Measurements from ENCODE around the gene MAP3K9. TPM values are rescaled to one million over a fixed set of nuclear protein-coding genes. Genes with fewer than 3 reads are reported as not detected.

The MAP3K9 gene
- total and polyA plus RNA-seq, 2 donors (not counting 3 experiments of a cell fraction or from before 2014, with no cell fraction given) = 0.06 to 0.11 TPM

DNA sequence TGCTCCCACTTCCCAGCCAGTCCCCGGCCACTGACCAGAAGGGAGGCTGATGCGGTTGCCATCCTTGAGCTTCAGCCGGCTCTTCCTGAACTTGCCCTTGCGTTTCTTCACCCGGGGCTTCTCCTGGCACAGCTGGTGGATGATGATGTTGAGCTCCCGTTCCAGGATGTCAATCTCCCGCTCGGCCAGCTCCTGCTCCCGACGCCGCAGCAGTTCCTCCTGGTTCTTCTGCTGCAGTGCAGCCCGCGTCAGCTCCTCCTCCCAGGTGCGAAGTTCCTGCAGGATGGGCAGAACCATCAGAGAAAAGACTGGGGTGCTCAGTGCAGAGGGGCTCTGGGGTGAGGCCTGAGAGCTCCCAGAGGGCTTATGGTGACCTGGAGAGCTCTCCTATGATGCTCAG is 67.0 kb downstream of the MAP3K9 start:
- no peak for FAIRE-seq
- H3K27ac ChIP-seq (ENCODE audit: insufficient read depth, low read depth, low read length) = no peak overlapping the region
- no peak for DNase-seq (ENCODE audit: low read depth, low spot score)
- no peaks in the 10 kb centered on the region for H3K27me3 ChIP-seq (ENCODE audit: control insufficient read depth in 2 of 2, insufficient read depth in 2 of 2, low read length in 2 of 2)
- H3K4me1 ChIP-seq (ENCODE audit: control insufficient read depth, extremely low read depth, insufficient read depth, low read length) = no peaks in the 10 kb centered on the region
- no TSS peak for BruUV-seq (replicated peaks)
- no peaks in the 10 kb centered on the region for H3K9me1 ChIP-seq (replicated peaks; ENCODE audit: control insufficient read depth, extremely low read depth, insufficient read depth, low read length)
- H2AFZ ChIP-seq (ENCODE audit: low read depth, low read length) = no peak overlapping the region
- no peak overlapping the region for H3K9ac ChIP-seq (replicated peaks; ENCODE audit: extremely low read depth, insufficient read depth, low read length)
- CTCF ChIA-PET = no interaction called here
- no peaks in the 10 kb centered on the region for H4K20me1 ChIP-seq (replicated peaks; ENCODE audit: control insufficient read depth, extremely low read depth, insufficient read depth, low read length)
- no peaks in the 10 kb centered on the region for H3K36me3 ChIP-seq (ENCODE audit: control insufficient read depth in 2 of 2, extremely low read depth in 1 of 2, insufficient read depth in 2 of 2, low read length in 2 of 2)
- no peaks in the 10 kb centered on the region for H3K79me2 ChIP-seq (ENCODE audit: control insufficient read depth, insufficient read depth, low read length)
- no peak overlapping the region for H3K4me2 ChIP-seq (ENCODE audit: insufficient read depth, low read length)
- H3K4me3 ChIP-seq (replicated peaks in 1 of 3; ENCODE audit: insufficient read depth in 1 of 3, low read depth in 1 of 3, low read length in 3 of 3) = no peak overlapping the region
- intact Hi-C loops (cut with micrococcal nuclease) = no loop called here
- H3K9me3 ChIP-seq (replicated peaks; ENCODE audit: control insufficient read depth, insufficient read depth, low read length) = no peaks in the 10 kb centered on the region
- POLR2A ChIA-PET = no interaction called here
- TF ChIP-seq POLR2A (IDR thresholded peaks at IDR 0.05; ENCODE audit: low read depth, low read length) (no peak), FOS (IDR thresholded peaks at IDR 0.05; ENCODE audit: borderline replicate concordance, insufficient read depth, low read length) (no peak), EZH2 (IDR thresholded peaks at IDR 0.05; ENCODE audit: borderline replicate concordance, low read depth, low read length, severe bottlenecking) (no peak), GATA2 (IDR thresholded peaks at IDR 0.05; ENCODE audit: insufficient read depth, insufficient read length, low read depth, low read length) (no peak)
- dilution Hi-C loops (cut with MboI; ENCODE audit: extremely low pct_ligation_motif_present, low sequenced_read_pairs) = no loop called here

- intact Hi-C loops (cut with micrococcal nuclease) = no loop called here
These were observed 67.8 kb downstream of the MAP3K9 start for GRCh38 chr14:70741482-70741881.

More at GRCh38 chr14:70741482-70741881, 67.8 kb downstream of the MAP3K9 start:
- BruUV-seq (replicated peaks) = no TSS peak
- Histone ChIP-seq H3K27ac (ENCODE audit: insufficient read depth, low read depth, low read length) (no peak overlapping the region), H3K27me3 (ENCODE audit: control insufficient read depth in 2 of 2, insufficient read depth in 2 of 2, low read length in 2 of 2) (no peaks in the 10 kb centered on the region), H2AFZ (ENCODE audit: low read depth, low read length) (no peak overlapping the region), H3K4me3 (replicated peaks in 1 of 3; ENCODE audit: insufficient read depth in 1 of 3, low read depth in 1 of 3, low read length in 3 of 3) (no peak overlapping the region), H3K9me1 (replicated peaks; ENCODE audit: control insufficient read depth, extremely low read depth, insufficient read depth, low read length) (no peaks in the 10 kb centered on the region), H3K9me3 (replicated peaks; ENCODE audit: control insufficient read depth, insufficient read depth, low read length) (no peaks in the 10 kb centered on the region), H3K9ac (replicated peaks; ENCODE audit: extremely low read depth, insufficient read depth, low read length) (no peak overlapping the region), H4K20me1 (replicated peaks; ENCODE audit: control insufficient read depth, extremely low read depth, insufficient read depth, low read length) (no peaks in the 10 kb centered on the region), H3K4me1 (ENCODE audit: control insufficient read depth, extremely low read depth, insufficient read depth, low read length) (no peaks in the 10 kb centered on the region), H3K4me2 (ENCODE audit: insufficient read depth, low read length) (no peak overlapping the region), H3K79me2 (ENCODE audit: control insufficient read depth, insufficient read depth, low read length) (no peaks in the 10 kb centered on the region), H3K36me3 (ENCODE audit: control insufficient read depth in 2 of 2, extremely low read depth in 1 of 2, insufficient read depth in 2 of 2, low read length in 2 of 2) (no peaks in the 10 kb centered on the region)
- CTCF ChIA-PET = no interaction called here
- no peak for TF ChIP-seq POLR2AphosphoS5 (IDR thresholded peaks at IDR 0.05; ENCODE audit: insufficient read depth, low read depth, low read length)
- TF ChIP-seq EZH2 (IDR thresholded peaks at IDR 0.05; ENCODE audit: borderline replicate concordance, low read depth, low read length, severe bottlenecking) = no peak
- TF ChIP-seq, protein P1, sequence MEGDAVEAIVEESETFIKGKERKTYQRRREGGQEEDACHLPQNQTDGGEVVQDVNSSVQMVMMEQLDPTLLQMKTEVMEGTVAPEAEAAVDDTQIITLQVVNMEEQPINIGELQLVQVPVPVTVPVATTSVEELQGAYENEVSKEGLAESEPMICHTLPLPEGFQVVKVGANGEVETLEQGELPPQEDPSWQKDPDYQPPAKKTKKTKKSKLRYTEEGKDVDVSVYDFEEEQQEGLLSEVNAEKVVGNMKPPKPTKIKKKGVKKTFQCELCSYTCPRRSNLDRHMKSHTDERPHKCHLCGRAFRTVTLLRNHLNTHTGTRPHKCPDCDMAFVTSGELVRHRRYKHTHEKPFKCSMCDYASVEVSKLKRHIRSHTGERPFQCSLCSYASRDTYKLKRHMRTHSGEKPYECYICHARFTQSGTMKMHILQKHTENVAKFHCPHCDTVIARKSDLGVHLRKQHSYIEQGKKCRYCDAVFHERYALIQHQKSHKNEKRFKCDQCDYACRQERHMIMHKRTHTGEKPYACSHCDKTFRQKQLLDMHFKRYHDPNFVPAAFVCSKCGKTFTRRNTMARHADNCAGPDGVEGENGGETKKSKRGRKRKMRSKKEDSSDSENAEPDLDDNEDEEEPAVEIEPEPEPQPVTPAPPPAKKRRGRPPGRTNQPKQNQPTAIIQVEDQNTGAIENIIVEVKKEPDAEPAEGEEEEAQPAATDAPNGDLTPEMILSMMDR (IDR thresholded peaks at IDR 0.05; ENCODE audit: extremely low read depth in 1 of 2, insufficient read depth in 1 of 2, low read depth in 1 of 2, low read length in 2 of 2) = no peak
- no peak for TF ChIP-seq MYC (IDR thresholded peaks at IDR 0.05; ENCODE audit: low read depth, low read length)
- no peak for TF ChIP-seq JUN (IDR thresholded peaks at IDR 0.05; ENCODE audit: borderline replicate concordance, insufficient read depth, insufficient read length, low read depth)
- no peak for TF ChIP-seq GATA2 (IDR thresholded peaks at IDR 0.05; ENCODE audit: insufficient read depth, insufficient read length, low read depth, low read length)
- FAIRE-seq = no peak
- no peak for DNase-seq (ENCODE audit: low read depth, low spot score)
- POLR2A ChIA-PET = no interaction called here
- dilution Hi-C loops (cut with MboI; ENCODE audit: extremely low pct_ligation_motif_present, low sequenced_read_pairs) = no loop called here
